Skeletal muscle tissue (tissue), 4 donors: ENCODE results near the gene GPR37L1. TPM values are rescaled to one million over a fixed set of nuclear protein-coding genes. Genes with fewer than 3 reads are reported as not detected.
"Not testable (repeated sequence)": the region's sequence is repeated elsewhere in the genome, so short reads cannot be mapped to it uniquely, and the experiment has no call there.

Source experiments
- H3K27ac ChIP-seq: one replicate; pipeline ENCODE4 v1.7.0; 2013; ENCODE audit warnings: mild to moderate bottlenecking, low read depth, low read length, inconsistent platforms
- H3K27me3 ChIP-seq, 3 donors: one replicate each; pipeline ENCODE4 v1.7.0; 2013; ENCODE audit warnings: low read length in 3 of 3; ENCODE audit not compliant: control insufficient read depth in 3 of 3, insufficient read depth in 3 of 3
- H3K36me3 ChIP-seq, 3 donors: one replicate each; pipeline ENCODE4 v1.7.0; 2013; ENCODE audit warnings: low read length in 3 of 3; ENCODE audit not compliant: control insufficient read depth in 3 of 3, insufficient read depth in 3 of 3
- H3K4me1 ChIP-seq, 3 donors: one replicate each; pipeline ENCODE4 v1.7.0; 2013; ENCODE audit warnings: low read length in 3 of 3, mild to moderate bottlenecking in 3 of 3; ENCODE audit not compliant: control insufficient read depth in 3 of 3, insufficient read depth in 3 of 3
- H3K4me3 ChIP-seq, 3 donors: one replicate each; pipeline ENCODE4 v1.7.0; 2013; ENCODE audit warnings: low read length in 3 of 3
- H3K9ac ChIP-seq, 3 donors: one replicate each; pipeline ENCODE4 v1.7.0; 2013; ENCODE audit warnings: low read length in 3 of 3, mild to moderate bottlenecking in 3 of 3, moderate library complexity in 2 of 3, low read depth in 1 of 3
- H3K9me3 ChIP-seq, 3 donors: one replicate each; pipeline ENCODE4 v1.7.0; 2013; ENCODE audit warnings: low read length in 3 of 3; ENCODE audit not compliant: control insufficient read depth in 3 of 3
- total RNA-seq: library from RNA; depleted of rRNA; stranded (reverse); fragments of >200 nt; gene quantifications from one replicate; pipeline ENCODE4 v1.2.3, GENCODE V29; 2014
- donor health status: Osteomylitis.

Gene GPR37L1
- total RNA-seq, 1 donor from 2014 or later, result under 0.01 TPM

DNA sequence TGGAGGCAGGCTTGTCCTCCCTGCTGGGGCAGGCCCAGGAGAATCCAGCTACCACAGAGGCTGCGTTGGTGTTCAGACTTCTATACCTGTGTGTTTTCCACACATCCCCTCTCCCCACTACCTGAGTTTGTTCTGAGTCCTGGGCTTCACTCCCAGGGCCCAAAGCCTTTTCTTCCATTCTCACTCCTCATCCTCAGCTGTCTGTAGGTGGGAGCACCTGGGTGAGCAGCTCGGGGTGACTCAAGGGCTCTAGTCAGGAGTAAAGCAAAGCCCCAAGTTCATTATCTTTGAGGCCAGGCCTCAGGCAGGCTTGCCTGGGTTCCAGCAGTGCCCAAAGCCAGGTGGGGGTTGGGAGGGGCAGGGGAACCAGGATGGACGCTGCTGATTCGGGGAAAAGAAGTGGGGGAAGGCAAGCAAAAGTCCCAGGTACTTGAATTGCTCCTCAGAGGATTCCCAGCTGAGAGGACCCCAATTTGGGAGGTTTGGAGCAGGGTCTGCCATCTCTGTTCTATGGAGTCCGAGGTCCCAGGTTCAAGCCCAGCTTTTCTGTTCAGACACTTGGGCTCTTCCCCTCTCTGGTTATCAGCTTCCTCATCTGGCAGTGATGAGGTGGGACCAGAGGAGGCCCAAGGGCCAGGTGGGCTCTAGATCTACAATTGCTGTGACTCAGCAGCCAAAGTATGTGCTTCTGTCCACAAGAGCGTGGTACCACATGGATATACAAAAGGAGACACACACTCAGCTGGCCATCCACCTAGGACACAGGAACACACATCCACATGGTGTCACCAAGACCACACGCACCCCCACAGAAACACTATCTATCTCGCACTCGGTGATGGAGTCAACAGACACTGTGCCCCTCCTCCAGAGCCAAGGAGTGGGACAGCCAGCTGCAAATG is 43.5 kb downstream of the GPR37L1 start:
- Histone ChIP-seq H3K27me3 (peaks cover 0 to 12% (median 0%) of the 10 kb centered on the region in 3 donors), H3K9me3 (no peaks in the 10 kb centered on the region), H3K4me1 (peaks cover 2 to 8% (median 4%) of the 10 kb centered on the region in 3 donors), H3K4me3 (no peak overlapping the region), H3K27ac (no peak overlapping the region), H3K9ac (no peak overlapping the region), H3K36me3 (no peaks in the 10 kb centered on the region)

DNA sequence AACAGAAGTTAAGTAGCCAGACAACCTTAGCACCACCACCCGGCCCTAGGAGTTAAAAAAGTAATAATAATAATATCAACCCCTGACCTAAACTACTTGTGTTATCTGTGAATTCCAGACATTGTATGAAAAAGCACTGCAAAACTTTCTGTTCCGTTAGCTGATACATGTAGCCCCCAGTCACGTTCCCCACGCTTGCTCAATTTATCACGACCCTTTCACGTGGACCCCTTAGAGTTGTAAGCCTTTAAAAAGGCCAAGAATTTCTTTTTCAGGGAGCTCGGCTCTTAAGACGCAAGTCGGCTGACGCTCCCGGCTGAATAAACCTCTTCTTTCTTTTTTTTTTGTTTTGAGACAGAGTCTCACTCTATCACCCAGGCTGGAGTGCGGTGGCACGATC is 44.3 kb downstream of the GPR37L1 start:
- not testable (repeated sequence) for H3K36me3 ChIP-seq, H3K9ac ChIP-seq, H3K9me3 ChIP-seq, H3K4me1 ChIP-seq, H3K27ac ChIP-seq, H3K4me3 ChIP-seq
- H3K27me3 ChIP-seq, result peaks cover 0 to 12% (median 0%) of the 10 kb centered on the region in 3 donors

DNA sequence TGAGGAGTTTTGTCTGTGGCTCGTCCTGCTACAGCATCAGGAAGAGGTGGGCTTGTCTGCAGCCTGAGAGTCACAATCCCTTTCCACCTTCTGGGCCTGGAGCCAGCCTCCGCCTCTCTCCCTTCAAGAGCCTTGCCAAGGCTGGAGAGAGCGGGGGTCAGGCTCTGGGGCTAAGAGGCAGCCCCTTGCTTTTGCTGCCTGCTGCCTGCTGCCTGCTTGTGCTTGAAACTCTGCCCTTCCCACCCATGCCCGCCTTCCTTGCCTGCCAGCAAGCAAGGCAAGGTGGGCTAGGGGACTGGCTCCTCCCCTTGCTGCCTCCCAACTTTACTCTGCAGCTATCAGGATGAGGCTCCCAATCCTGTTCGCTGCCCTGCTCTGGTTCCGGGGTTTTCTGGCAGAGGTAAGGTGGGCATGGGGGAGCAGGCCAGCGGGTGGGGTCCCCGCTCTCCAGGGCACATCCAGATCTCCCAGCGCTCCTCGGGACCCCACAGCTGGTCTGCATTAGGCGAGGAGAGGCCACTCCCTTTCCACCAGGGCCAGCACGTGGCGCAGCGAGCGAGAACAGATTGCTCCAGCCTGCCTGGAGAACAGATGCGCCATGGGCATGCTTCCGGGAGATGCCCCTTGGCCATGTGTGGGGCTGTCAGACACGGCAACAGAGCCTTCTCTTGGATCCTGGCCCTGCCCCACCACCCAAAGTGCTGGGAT is 45.1 kb downstream of the GPR37L1 start:
- no peaks in the 10 kb centered on the region for H3K9me3 ChIP-seq
- no peak overlapping the region for H3K4me3 ChIP-seq
- no peak overlapping the region for H3K9ac ChIP-seq
- peaks cover 0 to 4% (median 2%) of the 10 kb centered on the region in 3 donors for H3K4me1 ChIP-seq
- no peaks in the 10 kb centered on the region for H3K36me3 ChIP-seq
- no peak overlapping the region for H3K27ac ChIP-seq
- peaks cover 0 to 12% (median 0%) of the 10 kb centered on the region in 3 donors for H3K27me3 ChIP-seq

DNA sequence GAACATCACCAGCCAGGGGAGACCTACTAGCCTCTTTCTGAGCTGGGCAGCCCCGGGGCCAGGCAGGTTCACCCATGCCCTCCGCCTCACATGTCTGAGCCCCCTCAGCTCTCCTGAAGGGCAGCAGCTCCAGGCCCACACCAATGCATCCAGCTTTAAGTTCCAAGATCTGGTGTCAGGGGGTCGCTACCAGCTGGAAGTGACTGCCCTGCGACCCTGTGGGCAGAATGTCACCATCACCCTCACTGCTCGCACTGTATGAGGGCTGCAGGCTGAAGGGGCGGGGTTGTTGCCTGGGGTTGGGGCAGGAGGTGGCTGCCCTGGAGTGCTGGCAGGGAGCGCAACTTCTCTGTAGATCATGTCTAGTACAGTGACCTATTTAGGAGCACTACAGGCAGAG is 46.1 kb downstream of the GPR37L1 start:
- H3K27ac ChIP-seq, result no peak overlapping the region
- H3K4me1 ChIP-seq, result no peaks in the 10 kb centered on the region
- no peaks in the 10 kb centered on the region for H3K36me3 ChIP-seq
- H3K4me3 ChIP-seq, result no peak overlapping the region
- H3K9me3 ChIP-seq, result no peaks in the 10 kb centered on the region
- H3K9ac ChIP-seq, result no peak overlapping the region
- H3K27me3 ChIP-seq, result peaks cover 0 to 12% (median 0%) of the 10 kb centered on the region in 3 donors

DNA sequence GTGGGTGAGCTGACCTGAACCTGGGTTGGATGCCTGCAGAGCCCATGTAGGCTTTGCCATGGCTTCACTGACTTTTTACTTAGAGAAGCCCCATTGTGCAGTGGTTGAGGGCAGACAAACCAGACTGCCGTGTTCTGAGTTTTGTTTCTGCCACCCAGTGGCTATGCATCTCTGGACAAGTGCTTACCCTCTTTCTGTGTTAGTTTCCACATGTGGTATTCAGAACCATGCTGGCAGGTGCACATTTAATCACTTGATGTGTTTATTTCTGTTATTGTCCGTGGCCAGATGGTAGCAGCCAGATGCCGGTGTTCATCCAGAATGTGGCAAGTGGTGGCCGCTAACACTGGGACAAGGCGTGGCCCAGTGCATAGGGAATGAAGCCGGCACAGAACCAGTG is 48.0 kb downstream of the GPR37L1 start:
- H3K9me3 ChIP-seq, result no peaks in the 10 kb centered on the region
- H3K4me3 ChIP-seq, result no peak overlapping the region
- peaks cover 0 to 12% (median 0%) of the 10 kb centered on the region in 3 donors for H3K27me3 ChIP-seq
- H3K36me3 ChIP-seq, result no peaks in the 10 kb centered on the region
- no peak overlapping the region for H3K9ac ChIP-seq
- H3K4me1 ChIP-seq, result no peaks in the 10 kb centered on the region
- H3K27ac ChIP-seq, result no peak overlapping the region

DNA sequence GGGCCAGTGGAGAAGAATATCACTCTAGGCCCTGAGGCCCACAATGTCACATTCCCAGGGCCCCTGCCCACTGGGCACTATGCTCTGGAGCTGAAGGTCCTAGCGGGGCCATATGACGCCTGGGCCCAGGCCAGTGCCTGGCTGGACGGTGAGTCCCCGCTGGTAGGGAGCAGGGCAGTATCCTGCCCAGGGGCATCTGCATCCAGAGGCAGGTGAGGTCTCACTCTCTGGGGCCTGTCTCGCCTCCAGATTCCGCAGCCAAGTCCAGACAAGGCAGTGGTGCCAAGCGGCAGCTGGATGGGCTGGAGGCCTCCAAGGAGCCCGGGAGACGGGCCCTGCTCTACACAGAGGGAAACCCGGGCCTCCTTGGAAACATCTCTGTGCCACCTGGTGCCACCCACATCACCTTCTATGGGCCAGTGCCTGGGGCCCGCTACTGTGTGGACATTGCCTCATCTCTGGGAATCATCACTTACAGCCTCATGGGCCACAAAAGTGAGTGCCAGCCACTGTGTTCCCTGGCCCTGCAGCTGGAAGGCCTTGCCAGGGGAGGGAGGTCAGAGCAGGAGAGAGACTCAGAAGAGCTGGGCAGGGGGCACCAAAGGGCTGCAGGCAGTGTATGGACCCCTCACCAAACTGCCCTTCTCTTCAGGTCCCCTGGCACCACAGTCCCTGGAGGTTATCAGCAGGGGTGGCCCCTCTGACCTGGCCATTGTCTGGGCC is 48.7 kb downstream of the GPR37L1 start:
- peaks cover 0 to 10% (median 0%) of the 10 kb centered on the region in 3 donors for H3K27me3 ChIP-seq
- H3K4me1 ChIP-seq, result no peaks in the 10 kb centered on the region
- no peak overlapping the region for H3K27ac ChIP-seq
- H3K4me3 ChIP-seq, result no peak overlapping the region
- H3K36me3 ChIP-seq, result no peaks in the 10 kb centered on the region
- no peaks in the 10 kb centered on the region for H3K9me3 ChIP-seq
- no peak overlapping the region for H3K9ac ChIP-seq

DNA sequence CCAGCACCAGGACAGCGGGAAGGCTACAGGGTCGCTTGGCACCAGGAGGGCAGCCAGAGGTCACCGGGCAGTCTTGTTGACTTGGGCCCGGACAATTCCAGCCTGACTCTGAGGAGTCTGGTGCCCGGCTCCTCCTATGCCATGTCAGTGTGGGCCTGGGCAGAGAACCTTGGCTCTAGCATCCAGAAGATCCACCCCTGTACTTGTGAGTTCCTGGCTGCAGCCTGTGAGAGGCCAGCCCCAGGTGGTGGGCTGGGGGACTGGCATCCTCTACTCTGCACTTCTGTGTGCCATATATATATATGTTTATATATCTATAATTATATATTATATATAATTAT is 49.3 kb downstream of the GPR37L1 start:
- Histone ChIP-seq H3K9me3 (no peaks in the 10 kb centered on the region), H3K4me1 (no peaks in the 10 kb centered on the region), H3K4me3 (no peak overlapping the region)

DNA sequence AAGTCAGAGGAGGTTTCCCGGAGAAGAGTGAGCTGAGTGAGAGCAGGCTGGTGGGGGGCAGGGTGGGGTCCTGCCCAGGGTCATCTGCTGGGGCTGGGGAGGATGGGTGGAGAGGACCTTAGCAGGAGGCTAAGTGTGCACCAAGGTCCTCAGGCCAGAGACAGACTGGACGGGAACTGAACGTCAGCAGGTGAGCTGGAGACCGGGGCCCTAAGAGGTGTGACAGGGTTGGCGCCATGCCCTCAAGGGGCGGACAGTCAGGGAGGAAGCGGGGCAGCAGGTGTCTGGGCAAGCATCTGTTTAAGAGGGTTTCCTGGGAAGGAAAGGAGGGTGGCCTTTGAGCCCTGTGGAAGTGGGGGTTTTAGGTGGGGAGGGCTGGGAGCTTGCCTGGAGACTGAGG is 51.3 kb downstream of the GPR37L1 start:
- Histone ChIP-seq H3K4me3 (no peak overlapping the region), H3K4me1 (no peaks in the 10 kb centered on the region), H3K36me3 (no peaks in the 10 kb centered on the region), H3K27ac (no peak overlapping the region), H3K27me3 (peaks cover 0 to 6% (median 5%) of the 10 kb centered on the region in 3 donors), H3K9me3 (no peaks in the 10 kb centered on the region), H3K9ac (no peak overlapping the region)

More for the DNA sequence above, 49.3 kb downstream of the GPR37L1 start:
- no peak overlapping the region for H3K9ac ChIP-seq
- H3K27ac ChIP-seq, result no peak overlapping the region
- H3K36me3 ChIP-seq, result no peaks in the 10 kb centered on the region
- H3K27me3 ChIP-seq, result peaks cover 0 to 8% (median 0%) of the 10 kb centered on the region in 3 donors

DNA sequence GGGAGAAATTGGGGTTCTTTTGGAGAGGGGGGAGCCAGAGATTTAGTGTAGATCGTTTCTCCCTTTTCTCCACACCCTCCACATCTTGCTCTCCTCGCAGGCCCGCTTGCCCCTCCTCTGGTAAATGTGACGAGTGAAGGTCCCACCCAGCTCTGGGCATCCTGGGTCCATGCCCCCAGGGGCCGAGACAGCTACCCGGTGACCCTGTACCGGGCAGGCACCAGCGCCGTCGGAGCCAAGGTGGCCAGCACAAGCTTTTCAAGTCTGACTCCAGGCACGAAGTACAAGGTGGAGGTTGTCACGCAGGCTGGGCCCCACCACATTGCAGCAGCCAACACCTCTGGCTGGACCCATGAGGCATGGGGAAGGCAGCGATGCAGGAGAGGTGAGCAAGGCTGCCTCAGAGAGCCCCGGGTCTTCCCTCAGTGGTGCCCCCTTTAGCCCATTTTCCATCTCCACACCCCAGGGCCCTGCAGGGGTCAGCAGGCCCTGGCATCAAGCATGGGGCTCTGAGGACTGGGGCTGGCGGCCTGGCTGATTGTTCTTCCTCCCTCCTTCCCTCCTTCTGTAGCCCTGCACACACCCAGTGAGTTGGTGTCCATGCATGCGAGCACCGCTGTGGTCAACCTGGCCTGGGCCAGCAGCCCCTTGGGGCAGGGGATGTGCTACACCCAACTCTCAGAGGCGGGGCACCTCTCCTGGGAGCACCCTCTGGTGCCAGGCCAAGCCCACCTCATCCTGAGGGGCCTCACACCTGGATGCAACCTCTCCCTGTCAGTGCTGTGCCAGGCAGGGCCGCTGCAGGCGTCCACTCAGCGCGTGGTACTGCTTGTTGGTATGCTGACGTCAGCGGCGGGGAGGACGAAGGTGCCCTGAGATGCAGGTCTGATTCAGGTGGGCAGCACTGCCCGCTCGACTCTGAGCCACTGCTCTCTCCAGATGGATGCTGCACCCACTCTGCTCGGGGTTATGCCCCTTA is 54.5 kb downstream of the GPR37L1 start:
- Histone ChIP-seq H3K4me3 (no peak overlapping the region), H3K9ac (no peak overlapping the region), H3K27me3 (peaks cover 0 to 18% (median 5%) of the 10 kb centered on the region in 3 donors), H3K4me1 (no peaks in the 10 kb centered on the region), H3K9me3 (no peaks in the 10 kb centered on the region), H3K36me3 (no peaks in the 10 kb centered on the region), H3K27ac (no peak overlapping the region)
